Fibroblast of skin of abdomen (primary cell): Measurements from ENCODE around the gene MYO10.

Source experiments
- DNase-seq: peaks from one replicate; pipeline ENCODE4 v3.0.0-alpha.2; 2013

Gene MYO10

DNA sequence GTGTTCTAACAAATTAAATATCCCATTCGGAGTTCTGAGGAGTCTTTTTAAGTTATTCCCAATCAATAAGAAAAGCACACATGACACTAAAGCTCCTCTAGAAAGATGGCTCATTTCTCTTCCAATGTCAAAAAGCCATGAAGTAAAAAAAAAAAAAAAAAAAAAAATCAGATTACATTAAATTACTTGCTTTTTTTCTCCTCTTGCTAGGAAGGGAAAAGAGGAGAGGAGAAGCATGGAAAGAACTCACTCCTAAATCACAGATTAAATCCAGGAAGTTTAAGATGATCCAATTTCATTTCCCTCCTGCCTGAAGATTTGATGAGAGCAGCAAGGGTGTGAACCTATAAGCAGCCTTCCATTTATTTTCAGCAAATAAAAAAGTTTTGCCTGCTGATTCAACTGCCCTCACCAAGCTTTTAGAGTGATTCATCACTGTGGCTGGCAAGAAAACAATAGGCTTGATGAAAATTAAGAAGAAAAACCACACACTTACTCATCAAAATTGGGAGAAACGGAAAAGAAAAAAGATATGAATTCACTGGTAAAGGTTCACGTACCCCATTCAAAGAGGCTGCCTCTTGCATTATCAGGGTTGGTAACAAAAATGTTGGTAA lies 19.7 kb downstream of the MYO10 start:
- peak; percentile 96 for DNase-seq

DNA sequence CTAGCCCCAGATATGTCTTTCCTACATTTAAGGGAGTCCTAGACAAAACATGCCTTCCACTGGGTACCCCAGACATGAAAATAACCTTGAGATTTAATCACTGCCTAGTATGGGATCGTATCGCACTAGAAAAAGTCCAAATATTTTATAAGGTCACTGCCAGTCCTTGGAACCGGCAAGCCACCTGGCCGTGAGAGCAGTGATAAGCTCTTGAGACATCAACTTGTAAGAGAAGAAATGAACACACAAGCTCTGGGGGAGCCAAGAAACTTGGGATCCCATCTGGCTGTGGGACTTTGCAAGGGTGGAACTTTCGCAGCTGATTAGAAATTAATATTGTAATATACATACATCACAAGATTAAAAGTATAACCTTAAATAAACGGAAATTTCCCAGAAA lies 21.5 kb downstream of the MYO10 start:
- no peak for DNase-seq

DNA sequence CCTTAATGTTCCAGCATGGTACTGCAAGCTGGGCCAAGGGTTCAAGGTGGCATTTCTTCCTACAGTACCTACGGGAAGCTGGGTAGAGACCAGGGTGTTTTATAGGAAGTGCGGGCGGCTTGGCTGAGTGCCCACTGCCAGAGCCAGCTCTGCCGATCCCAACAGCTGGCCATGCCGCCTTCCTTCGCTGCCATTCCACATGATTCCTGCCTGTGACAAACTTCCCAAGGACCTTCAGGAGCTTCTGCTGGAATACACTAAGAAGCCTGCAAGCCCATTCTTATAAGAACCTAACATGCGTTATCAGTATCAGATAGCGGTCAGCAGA lies 22.0 kb downstream of the MYO10 start:
- DNase-seq: no peak

DNA sequence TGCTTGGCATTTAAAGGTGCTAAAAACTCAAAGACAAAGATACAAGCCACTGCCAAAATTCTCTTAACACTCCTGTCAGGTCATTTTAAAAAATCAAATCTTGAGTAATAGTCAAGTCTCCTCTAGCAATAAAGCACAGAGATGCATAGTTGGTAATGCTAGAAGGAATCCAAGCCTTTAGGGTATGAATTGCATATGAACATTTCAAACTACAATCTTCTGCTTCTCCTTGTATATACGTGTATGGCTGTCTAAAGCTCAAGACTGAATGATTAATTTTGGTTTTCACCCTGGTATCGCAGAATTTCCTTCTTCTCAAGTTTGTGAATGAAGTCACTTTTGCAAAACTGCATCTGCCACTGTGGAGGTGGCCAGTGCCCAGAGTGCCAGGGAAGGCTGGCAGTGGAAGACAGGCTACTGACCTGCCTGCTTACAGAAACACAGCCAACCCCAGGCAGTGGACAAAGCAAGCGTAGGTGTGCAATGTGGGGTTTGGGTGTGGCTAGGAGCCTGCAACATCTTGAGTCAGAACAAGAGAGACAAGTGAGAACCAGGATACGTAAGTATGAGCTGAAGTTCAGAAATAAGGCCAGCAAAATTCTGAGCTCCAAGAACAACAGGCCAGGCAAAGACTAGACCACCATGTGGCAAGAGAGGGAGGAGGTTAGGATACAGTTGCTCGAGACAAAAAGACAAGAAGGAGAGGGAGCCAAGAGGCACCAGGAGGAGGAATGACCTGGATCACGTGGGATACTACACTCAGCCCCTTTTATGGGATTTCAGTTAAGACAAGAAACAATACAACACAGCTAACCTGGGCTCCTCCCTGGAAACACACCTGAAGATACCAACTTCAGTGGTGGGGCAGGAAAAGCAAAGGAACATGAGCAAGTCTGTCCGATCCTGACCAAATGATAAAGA lies 22.6 kb downstream of the MYO10 start:
- no peak for DNase-seq

DNA sequence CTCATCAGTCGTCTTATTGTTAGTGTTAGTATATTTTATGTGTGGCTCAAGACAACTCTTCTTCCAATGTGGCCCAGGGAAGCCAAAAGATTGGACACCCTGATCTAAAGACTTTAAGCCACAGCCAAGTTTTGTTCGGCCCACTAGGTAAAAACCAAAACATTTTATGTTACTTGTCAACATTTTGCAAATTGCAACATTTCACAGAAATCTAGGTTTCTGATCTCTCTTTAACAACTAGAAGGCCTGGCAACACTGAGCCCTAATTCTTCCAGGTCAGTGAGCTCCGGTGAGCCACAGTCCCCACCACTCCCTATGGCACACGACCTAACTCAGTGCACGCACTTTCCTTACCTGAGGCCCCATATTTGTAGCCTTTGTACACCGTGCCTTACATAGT lies 24.0 kb downstream of the MYO10 start:
- DNase-seq: no peak

DNA sequence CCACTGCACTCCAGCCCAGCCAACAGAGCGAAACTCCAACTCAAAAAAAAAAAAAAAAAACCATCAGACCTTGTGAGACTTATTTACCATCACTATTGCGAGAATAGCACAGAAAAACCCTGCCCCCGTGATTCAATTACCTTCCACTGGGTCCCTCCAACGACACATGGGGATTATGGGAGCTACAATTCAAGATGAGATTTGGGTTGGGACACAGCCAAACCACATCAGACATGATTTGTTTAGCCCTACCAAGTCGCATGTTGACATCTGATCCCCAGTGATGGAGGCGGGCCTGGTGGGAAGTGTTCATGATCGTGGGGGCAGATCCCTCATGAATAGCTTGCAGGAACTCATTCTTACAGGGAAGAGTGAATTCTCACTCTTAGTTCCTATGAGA lies 26.6 kb downstream of the MYO10 start:
- DNase-seq: peak; percentile 64

DNA sequence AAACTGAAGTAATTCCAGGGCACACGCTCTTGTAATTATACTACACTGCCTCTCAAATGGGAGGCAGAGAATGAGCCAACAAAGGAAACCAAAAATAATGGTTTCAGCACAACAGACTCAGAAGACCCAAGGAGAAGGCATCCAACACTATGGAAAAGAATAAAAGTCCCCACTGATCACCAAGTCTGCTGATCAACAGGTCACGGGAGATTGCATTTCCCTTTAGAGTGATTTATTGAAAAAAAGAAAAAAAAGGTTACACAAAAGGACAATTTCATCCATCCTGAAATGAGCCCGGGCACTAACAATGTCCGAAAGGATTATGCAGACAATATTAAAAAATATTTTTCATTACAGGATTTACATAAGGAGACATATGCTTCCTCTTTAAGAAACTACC lies 28.8 kb downstream of the MYO10 start:
- no peak for DNase-seq

DNA sequence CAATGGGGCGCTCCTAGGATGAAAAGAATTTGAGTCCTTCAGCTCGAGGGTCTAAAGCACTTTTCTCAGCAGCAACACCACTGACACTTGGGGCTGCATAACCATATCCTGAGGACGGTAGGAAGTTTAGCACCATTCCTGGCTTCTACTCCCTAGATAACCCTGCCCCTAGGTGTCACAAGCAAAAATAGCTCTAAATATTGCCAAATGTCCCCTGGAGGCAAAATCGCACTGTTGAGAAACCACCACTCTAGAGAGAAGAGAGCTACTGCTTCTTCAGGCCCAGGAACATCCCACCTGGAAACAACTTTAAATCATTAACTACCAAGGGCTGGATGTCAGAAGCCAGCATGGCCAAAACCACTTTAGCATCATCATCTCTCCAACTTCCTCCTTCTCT lies 29.8 kb downstream of the MYO10 start:
- DNase-seq: no peak

DNA sequence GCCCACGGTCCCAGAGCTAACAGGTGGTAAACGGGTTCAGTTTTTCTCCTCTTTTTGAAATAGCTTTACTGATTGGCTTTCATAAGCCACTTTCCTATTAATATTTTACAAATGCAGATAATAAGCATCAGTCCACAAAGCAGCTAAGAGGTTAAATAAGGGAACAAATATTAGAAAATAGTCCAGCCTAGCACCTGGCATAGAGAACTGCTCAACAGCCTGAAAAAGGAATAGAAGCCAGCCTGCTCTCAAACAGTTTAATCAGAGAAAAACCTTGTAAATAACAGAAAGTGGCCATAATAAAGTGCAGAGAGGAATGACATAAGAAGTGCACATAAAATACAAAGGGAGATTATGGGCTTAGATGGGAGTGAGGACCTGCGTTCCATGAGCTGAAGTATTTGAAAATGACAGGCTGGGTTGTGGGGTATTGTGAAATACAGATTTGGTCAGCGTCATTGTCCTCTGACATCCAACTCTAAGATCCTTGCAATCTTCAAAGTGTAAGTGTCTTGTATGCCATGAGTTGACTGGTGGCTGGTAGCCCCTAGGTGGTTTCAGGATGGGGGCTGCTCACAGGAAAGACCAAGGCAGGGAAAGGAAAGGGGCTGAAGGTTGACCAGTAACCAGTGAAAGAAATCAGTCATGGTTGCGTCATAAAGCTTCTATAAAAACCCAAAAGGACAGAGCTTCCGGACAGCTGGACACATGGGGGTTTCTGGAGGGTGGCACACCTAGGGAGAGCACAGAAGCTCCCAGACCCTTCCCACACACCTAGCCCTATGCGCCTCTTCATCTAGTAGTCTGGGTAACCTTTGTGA lies 32.4 kb downstream of the MYO10 start:
- DNase-seq: no peak

DNA sequence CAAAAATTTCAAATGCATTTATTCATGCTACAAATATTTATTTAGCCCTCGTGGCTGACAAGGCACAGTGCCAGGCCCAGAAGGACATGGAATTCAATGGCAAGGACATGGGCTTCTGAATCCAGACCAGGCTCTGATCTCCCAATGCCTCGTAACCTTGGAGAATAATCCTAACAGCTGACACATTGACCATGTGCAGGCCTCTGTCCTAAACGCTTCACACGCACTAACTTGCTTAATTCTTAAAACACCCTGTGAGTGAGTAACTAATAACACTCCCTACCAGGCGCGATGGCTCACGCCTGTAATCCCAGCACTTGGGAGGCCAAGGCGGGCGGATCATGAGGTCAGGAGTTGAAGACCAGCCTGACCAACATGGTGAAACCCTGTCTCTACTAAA lies 33.2 kb downstream of the MYO10 start:
- no peak for DNase-seq

DNA sequence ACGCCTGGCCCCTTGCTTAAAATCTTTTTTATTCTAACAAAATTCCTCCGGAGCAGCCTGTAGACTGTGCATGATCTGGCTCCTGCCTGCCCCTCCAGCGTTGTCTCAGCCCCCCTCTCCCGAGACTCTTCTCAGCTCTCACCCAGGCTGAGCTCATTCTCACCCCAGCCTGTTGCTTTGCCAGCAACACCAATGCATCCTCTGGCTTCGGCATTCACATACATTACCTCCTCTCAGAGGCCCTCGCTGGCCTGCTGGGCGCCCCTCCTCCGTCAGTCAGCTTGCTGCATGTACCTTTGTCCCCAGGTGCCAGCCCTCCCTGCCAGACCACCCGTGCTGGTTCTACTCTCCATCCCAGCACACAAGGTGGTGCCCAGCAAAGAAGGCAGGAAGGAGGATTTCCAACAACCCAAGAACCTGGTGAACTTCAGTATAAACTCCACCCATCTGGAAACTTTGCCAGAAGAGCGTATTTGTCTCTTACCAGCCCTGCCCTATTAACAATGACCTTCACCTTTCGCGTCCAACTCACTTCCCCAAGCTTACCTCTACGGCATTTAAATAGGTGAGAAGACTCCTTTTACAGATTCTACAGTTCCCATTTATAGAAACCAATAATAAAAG lies 35.0 kb downstream of the MYO10 start:
- no peak for DNase-seq

DNA sequence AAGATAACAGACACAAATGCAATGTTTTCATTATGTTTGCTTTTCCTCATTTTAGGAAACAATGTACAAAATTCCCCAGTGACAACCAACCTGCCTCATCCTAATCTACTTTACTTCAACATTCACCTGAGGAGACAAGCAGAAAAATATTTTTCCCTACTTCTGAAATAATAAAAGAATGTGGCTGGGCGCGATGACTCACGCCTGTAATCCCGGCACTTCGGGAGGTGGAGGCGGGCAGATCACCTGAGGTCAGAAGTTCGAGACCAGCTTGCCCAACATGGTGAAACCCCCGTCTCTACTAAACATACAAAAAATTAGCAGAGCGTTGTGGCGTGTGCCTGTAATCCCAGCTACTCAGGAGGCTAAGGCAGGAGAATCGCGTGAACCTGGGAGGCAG lies 36.9 kb downstream of the MYO10 start:
- DNase-seq: no peak

DNA sequence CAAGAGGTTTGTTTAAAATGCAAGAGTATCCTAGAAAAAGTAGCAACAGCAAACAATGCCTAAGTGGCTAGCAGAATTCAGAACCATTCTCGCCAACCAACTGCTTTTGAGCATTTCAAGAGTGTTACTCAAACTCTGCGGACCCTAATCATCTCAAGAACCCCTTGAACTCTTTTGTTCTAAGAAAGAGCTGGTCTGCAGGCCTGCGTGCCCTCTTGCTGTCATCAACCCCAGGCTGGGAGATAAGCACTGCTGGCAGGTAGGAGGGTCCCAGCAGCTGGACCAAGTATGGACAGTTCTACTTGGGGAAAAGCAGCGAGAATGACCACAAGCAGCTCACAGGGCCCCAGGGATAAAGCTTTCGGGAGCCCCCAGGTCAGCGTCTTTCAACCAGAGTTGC lies 38.3 kb downstream of the MYO10 start:
- no peak for DNase-seq

DNA sequence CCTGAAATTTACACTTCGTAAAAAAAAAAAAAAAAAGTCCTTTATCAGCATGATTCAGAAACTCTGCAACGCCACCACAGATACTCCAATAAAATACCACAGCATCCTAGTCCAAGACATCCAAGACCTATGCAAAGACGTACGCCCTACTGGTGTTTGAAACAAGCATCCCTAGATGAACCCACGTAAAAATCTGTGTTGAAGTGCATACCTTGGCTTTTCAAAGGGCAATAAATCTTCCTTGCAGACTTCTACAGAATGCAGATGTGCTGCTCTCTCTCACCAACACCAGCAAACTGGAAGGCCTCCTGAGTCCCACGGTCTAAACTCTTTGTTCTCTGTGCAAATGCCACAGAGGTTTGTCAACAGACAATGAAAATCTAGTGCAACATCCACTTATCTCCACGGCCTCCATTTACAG lies 38.8 kb downstream of the MYO10 start:
- DNase-seq: peak; percentile 88

DNA sequence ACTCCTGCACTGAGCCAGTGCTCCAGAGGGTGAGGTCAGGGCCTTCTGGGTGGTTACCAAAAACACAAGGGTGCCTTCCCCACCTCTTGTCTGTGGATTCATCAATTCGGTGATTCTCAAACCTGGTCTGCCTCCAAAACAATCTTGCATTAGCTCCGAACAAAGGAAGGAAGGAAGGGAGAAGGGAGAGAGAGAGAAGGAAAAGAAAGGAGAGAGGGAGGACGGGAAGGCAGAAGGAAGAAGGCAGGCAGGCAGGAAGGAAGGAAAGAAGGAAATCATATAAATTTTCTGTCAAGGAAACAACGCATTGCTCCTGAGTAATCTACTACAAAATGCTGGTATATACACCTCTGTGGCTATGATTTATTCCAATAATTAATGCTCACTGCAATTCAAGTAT lies 39.3 kb downstream of the MYO10 start:
- DNase-seq: no peak

DNA sequence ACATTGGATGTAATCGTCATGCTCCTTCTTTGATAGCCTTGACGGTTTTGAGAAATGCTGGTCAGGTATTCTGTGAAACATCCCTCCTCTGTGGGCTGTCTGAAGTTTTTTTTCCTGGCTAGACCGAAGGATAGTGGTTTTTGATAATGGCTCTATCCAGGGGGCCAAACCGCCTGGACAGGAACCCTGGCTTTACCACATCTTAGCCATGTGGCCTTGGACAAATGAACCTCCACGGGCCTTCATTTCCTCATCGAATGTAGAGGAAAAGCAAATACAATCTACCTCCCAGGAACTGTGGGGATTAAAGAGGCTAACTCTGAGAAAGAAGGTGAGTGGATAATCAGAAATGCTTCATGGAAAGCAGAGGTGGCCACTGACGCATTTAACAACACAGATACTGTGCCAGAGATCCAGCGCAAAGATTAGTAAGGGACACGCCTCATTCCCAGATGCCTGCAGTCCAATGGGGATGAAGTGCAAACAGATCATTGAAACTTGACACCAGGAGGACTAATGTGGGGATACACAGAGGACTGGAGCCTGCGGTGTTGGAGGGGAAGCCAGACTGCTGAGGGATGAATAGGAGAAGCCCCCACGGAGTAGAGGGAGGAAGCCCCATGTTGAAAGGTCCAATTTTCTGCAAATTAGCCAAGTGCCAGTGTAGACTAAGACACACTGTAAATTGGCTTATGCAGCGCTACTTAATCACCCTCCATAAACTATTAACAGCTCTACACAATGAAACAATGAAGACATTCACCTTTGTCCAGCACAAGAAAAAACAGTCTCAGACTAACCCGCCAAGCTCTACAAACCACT lies 41.6 kb downstream of the MYO10 start:
- DNase-seq: peak; percentile 92

DNA sequence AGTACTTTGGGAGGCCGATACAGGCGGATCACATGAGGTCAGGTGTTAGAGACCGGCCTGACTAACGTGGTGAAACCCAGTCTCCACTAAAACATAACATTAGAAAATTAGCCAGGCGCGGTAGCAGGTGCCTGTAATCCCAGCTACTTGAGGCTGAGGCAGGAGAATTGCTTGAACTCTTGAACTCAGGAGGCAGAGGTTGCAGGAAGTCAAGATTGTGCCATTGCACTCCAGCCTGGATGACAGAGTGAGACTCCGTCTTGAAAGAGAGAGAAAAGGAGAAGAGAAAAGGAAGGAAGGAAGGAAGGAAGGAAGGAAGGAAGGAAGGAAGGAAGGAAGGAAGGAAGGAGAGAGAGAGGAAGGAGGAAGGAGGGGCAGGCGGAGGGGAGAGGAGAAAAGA lies 45.1 kb downstream of the MYO10 start:
- DNase-seq: no peak

DNA sequence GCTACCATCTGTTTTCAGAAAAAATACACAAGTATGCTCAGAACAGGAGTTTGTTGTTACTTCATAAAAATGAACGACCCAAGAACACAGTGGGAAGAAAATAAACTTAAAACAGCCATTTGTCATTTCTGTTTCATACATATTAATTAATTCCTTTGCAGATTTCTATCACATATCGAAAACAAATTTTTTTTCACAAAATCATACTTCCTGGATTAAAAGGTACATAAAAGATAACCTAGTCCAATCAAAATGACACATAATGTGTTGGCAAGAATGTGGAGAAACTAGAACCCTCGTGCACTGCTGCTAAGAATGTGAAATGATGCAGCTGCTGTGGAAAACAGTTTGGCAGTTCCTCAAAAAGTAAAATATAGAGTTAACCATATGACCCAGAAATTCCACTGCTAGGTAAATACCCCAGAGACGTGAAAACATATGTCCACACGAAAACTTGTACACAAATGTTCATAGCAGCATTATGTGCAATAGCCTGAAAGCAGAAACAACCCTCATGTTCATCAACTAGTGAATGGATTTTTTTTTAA lies 46.0 kb downstream of the MYO10 start:
- peak; percentile 86 for DNase-seq

DNA sequence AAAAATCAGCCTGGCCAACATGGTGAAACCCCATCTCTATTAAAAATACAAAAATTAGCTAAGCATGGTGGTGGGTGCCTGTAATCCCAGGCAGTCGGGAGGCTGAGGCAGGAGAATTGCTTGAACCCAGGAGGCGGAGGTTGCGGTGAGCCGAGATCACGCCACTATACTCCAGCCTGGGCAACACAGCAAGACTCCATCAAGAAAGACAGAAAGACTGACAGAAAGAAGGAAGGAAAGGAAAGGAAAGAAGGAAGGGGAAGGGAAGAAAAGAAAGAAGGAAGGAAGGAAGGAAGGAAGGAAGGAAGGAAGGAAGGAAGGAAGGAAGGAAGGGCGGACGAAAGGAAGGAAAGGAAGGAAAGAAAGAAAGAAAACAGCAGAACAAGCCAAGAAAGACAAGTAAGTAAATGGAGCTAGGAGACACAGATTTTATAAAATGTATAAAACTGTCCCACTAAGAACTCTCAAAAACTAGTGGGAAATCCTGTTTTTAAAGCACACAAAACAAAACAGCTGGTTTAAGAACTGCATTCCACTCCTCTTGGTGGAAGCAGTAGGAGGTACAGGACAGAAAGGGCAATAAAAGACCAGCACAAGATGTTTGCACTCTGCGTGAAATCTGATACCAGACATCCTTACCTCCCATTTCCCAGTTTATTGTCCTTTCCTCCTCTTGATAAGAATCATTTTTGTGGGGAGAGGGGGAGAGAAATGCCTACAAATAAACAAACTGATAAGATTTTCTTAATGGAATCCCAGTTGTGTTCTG lies 46.7 kb downstream of the MYO10 start:
- peak; percentile 62 for DNase-seq

DNA sequence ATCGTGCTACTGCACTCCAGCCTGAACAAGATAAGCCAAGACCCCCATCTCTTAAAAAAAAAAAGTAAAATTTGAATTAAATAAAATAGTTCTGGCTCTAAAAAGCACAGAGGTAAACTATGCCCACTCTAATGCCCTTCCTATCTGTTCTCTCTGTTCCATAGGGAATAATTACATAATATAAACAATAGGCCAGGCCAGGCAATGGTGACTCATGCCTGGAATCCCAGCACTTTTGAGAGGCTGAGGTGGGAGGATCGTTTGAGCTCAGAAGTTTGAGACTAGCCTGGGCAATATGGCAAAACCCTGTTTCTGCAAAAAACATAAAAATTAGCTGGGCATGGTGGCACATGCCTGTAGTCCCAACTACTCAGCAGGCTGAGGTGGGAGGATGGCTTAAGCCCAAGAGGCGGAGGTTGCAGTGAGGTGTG lies 47.4 kb downstream of the MYO10 start:
- peak; percentile 62 for DNase-seq

DNA sequence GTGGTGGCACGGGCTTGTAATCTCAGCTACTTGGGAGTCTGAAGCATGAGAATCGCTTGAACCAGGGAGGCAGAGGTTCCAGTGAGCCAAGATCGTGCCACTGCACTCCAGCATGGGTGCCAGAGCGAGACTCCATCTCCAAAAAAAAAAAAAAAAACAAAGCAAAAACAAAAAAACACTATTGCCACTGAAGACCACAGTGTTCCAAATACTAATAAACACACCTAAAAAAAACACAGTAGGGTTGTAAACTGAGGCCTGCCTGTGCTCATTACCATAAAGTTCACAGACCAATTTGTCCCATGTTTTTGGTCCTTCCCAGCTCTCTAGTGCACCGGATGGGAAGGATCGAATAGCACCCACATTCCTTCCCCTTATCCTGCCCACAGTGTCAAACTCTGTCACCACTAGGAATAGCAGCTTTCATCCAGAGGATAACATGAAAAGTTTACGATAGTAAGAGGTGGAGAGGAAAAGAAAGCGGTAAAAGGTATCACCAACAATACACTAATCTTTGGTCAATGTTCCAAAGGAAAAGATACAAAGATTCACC lies 49.2 kb downstream of the MYO10 start:
- no peak for DNase-seq
